Measurements from ENCODE around the gene LHPP. TPM values are rescaled to one million over a fixed set of nuclear protein-coding genes. Genes with fewer than 3 reads are reported as not detected.

LHPP gene
- total RNA-seq, 2 donors from 2014 or later: 26.1 to 29.8 TPM

DNA sequence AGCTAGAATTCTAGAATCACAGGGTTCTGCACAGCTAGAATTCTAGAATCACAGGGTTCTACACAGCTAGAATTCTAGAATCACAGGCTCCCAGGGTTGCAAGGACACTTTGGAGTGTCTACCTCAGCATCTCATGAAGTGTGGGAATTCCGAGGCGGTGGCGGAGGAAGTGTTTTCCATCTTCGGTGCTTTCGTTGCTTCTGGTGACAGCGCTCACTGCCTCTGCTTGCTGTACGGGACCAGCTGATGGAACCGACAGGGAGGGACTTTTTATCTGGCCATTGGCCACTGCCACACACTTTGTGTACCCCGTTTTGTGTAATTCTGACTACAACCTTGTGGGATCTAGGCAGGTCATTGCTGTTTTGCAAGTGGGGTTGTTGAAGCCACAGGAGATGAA lies 29.5 kb downstream of the LHPP start:
- ATAC-seq (no peak), DNase-seq (no peak)
- intact Hi-C loops (cut with DNase I, micrococcal nuclease): no loop called here

DNA sequence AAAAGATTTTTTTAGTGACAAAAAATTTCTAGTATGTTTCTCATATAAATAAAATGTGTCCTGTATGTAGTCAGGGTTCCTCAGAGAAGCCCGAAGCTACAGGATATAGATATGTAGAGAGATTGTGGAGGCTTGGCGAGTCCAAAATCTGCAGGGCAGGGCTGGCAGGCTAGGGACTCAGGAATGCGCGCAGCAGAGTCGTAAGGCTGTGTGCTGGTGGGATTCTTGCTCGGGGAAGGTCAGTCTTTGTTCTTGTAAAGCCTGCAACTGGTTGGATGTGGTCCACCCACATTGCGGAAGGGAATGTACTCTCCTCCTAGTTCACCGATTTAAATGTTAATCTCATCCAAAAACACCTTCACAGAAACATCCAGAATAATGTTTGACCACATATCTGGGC lies 30.6 kb downstream of the LHPP start:
- intact Hi-C loops (cut with DNase I, micrococcal nuclease): no loop called here
- ATAC-seq (no peak), DNase-seq (no peak)

- intact Hi-C loops (cut with DNase I, micrococcal nuclease): no loop called here
- no peak for DNase-seq
- no peak for ATAC-seq
Observed at GRCh38 chr10:124493214-124493882, 31.7 kb downstream of the LHPP start.

- peak; percentile 9 for ATAC-seq
- no peak for DNase-seq
- intact Hi-C loops (cut with DNase I, micrococcal nuclease): no loop called here
Observed at GRCh38 chr10:124494046-124494807, 32.6 kb downstream of the LHPP start.

DNA sequence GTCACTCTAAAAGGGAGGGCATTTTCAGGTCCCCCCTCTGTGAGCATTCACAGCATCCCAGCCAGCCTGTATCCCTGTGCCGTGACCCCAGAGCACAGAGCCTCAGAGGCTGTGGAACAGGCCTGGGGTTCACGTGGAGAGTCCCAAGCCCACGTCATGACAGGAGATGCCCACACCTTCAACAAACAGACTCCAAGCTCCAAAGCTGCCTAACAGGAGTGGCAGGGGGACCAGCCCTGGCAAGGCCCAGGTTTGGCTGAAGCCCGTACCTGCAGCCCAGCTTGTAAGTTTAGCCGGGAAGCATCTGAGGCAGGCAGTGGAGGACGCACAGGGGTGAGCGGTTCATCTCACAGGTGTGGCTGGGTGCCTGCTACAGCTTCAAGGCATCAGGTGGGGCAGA lies 33.5 kb downstream of the LHPP start:
- ATAC-seq (no peak), DNase-seq (no peak)
- intact Hi-C loops (cut with DNase I, micrococcal nuclease): no loop called here

DNA sequence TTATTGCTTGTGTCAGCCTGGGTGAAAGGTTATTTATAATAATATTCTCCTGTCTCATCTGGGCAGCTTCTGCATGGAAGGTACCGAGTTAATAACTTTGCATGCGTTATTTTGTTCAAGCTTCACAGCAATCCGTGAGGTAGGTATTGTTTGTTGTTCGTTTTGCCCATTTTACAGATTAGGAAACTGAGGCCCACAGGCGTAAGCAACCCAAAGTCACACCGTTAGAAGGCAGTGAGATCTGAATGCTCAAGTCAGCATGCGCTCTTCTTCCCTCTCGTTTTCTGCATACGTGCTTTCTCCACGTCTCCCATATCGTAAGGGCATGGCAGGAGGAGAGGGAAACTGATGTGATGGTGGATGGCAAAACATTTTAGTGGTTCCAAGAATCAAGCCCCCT lies 34.1 kb downstream of the LHPP start:
- no peak for DNase-seq
- no peak for ATAC-seq
- intact Hi-C loops (cut with DNase I, micrococcal nuclease): no loop called here

GRCh38 chr10:124496150-124496549 lies 34.5 kb downstream of the LHPP start:
- ATAC-seq: no peak
- no peak for DNase-seq
- intact Hi-C loops (cut with DNase I, micrococcal nuclease): no loop called here

DNA sequence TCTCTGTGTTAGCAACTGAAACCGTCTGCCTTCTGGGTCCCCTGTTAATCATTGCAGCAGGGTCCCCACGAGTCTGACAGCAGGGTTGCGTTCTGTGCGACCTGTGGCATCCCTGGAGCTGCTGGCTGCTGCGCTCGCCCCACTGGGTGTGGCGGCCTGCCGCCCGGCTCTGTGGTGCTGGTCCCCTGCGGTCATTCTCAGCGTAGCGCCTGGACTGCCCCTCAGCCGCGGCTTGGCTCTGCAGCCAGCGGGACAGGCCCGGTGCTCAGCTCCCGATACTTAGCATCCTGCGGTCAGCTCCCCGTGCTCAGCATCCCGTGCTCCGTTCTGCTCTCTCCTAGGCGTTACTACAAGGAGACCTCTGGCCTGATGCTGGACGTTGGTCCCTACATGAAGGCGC lies 35.0 kb downstream of the LHPP start:
- DNase-seq: no peak
- ATAC-seq: no peak

DNA sequence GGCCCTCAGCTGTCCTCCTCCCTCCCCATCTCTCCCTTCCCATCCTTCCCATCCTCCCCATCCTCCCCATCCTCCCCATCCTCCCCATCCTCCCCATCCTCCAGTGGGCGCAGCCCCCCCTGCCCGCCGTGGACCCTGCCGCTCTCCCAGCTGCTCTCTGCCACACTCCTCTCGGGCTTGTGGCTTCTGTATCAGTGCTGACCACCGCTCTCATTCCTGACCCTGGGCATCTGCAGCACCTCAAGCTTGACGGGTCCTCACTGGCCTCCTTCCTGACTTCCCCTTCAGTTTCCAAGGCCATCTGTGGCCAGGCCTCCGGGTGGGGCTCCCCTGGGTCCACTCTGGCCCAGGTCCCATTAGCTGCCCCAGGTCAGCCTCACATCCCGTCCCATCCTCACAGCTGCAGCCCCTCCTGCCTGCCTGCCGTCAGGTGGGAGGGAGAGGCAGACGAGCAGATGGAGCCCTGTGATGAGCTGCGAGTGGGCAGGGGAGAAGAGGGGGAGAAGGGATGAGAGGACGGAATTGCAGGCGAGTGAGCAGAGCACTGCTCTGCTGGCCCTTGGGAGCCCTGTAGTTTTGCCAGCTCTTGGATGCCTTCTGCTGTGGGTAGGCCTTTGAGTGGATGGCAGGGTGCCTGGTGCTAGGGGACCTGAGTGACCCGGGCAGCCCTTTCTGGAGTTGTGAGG lies 35.7 kb downstream of the LHPP start:
- ATAC-seq (no peak), DNase-seq (no peak)
- intact Hi-C loops (cut with DNase I, micrococcal nuclease): no loop called here

More for the DNA sequence above, 35.0 kb downstream of the LHPP start:
- intact Hi-C loops (cut with DNase I, micrococcal nuclease): no loop called here

- ATAC-seq: no peak
- intact Hi-C loops (cut with DNase I, micrococcal nuclease): no loop called here
- DNase-seq: no peak
Observed at GRCh38 chr10:124498056-124498455, 36.4 kb downstream of the LHPP start.

DNA sequence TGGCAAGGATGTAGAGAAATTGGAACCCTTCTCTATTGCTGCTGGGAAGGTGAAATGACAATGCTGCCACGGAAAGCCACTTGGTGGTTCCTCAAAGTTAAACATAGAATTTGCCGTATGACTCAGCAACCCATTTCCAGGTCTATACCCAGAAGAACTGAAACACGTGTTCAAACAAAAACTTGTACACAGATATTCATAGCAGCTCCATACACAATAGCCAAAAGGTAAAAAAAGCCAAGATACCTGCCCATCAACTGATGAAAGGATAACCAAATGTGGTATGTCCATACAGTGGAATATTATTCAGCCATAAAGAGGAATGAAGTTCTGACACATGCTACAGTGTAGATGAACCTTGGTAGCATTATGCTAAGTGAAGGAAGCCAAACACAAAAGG lies 39.1 kb downstream of the LHPP start:
- DNase-seq (no peak), ATAC-seq (no peak)
- intact Hi-C loops (cut with DNase I, micrococcal nuclease): no loop called here

DNA sequence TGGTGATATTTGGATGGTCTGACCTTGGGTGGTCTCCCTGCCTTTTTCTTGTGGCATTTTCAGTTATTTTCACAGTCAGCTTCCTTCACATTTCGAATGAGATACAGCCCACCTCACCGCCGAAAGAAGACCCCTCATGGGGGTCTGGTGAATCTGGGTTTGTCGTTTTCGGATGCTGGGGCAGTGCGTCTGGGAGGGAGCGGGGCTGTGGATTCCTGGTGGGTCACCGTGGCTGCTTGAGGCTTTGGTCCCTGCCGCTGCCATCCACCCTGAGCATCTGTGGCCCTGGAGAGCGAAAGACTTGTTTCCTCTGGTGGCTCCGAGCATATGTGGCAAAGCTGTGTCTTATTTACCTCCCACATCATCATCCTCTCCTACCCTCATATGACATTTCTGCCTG lies 43.1 kb downstream of the LHPP start:
- DNase-seq (no peak), ATAC-seq (no peak)
- intact Hi-C loops (cut with DNase I, micrococcal nuclease): no loop called here

GRCh38 chr10:124505279-124505678 lies 43.7 kb downstream of the LHPP start:
- intact Hi-C loops (cut with DNase I, micrococcal nuclease): no loop called here
- no peak for ATAC-seq

DNA sequence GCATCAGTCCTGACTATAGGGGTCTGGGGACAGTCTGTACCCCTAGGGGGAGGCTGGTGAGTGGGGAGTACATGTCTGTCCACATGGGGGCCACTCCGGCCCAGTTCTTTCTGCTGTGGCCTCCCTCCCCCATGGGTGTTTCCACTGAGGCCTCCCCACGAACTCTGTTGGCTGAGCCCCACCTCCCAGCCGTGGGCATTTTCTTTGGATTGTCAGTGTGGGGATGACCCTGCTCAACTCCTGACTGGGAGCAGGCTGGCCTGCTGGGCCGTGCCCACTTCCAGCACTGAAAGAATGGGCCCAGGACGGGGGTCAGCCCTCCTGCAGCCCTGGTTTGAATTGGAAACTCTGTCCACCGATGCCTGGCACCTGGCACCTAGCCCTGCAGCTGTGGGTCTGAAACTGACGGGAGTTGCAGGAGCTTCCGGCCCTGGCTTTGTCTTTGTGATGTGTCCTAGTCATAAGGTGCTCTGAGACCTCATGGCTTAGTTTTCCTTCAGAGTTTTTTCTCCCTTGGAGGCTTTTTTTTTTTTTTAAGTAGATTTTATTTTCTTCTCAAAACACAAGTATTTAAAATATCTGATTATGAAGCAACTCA lies 46.5 kb downstream of the LHPP start:
- no peak for ATAC-seq
- intact Hi-C loops (cut with DNase I, micrococcal nuclease): no loop called here
- no peak for DNase-seq

More at GRCh38 chr10:124505279-124505678, 43.7 kb downstream of the LHPP start:
- no peak for DNase-seq

DNA sequence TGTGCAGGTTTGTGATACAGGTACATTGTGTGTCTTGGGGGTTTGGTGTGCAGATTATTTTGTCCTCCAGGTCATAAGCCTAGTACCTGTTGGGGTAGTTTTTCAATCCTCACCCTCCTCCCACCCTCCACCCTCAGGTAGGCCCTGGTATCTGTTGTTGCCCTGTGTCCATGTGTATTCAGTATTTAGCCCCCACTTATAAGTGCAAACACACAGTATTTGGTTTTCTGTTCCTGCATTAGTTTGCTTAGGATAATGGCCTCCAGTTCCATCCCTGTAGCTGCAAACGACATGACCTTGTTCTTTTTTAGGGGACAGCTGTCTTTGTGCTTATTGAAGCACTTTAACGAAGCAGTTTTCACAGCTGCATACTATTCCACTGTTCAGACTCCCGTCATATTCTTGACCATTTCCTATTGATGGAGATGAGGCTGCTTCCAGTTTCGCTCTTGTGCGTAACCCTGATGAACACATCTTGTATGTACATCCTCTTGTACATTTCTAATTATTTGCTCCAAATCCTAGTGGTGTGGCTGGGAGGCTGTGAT lies 47.4 kb downstream of the LHPP start:
- DNase-seq (no peak), ATAC-seq (no peak)
- intact Hi-C loops (cut with DNase I, micrococcal nuclease): no loop called here

DNA sequence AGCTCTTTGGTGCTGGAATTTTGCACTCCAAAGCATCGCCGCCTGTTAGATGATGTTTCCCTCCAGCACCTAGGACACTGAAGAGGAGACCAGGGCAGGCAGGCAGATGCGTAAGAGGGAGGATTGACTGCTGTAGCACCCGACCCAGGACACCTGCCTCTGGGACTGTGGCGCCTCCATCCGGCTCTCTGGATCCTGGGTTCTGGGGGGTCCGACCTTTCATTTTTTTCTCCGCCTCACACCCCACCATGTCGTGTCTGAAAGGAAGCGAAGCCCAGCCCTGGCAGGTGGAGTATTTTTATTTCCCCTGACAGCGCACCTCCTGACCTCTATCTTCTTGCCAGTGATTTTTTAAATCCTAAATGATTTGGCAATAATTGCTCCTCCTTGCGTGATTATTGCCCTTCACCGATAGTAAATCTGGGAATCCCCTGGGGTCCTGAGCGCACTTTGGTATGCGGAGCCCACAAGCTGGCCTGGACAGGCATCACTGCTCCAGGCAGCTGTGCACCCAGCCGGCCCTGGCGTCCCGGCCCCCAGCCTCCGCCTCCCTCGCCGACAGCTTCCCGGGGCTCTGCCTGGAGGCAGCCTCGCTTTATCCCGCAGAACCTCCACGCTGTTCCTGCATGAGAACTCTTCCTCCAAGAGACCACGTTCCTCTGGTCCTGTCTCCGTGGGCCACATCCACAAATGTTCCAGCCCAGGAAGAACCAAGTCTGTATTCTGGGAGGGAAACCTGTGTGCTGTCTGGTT lies 48.4 kb downstream of the LHPP start:
- intact Hi-C loops (cut with DNase I, micrococcal nuclease): no loop called here
- ATAC-seq (no peak), DNase-seq (no peak)

DNA sequence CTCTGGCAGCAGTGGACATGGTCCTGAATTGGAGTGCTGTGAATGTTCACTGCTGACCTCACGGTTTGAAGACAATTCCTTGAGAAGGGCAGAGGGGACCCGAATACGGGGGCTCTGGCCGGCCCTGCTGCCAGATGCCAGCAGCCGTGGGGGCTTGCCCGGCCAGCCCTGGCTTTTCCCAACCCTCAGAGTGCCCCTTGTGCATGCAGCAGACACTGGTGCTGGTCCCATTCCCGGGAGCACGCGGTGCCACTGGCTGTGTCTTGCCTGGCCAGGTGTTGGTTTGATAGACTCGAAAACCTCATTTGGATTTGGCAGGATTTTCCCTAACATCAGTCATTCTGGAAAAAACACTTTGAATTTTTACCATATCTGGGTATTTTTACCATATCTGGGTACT lies 49.1 kb downstream of the LHPP start:
- intact Hi-C loops (cut with DNase I, micrococcal nuclease): no loop called here
- DNase-seq: no peak
- no peak for ATAC-seq

- ATAC-seq: no peak
- intact Hi-C loops (cut with DNase I, micrococcal nuclease): no loop called here
- no peak for DNase-seq
Observed at GRCh38 chr10:124511205-124512039, 49.8 kb downstream of the LHPP start.
